NCI-H526 treated with DMSO at 0.1 percent for 48 hours (cell line): ENCODE measurements around the gene PEPD.

ENCODE experiments used
- DNase-seq: peaks from one replicate; lab custom pipeline; 2025; lab: John Stamatoyannopoulos, UW

The PEPD gene

DNA sequence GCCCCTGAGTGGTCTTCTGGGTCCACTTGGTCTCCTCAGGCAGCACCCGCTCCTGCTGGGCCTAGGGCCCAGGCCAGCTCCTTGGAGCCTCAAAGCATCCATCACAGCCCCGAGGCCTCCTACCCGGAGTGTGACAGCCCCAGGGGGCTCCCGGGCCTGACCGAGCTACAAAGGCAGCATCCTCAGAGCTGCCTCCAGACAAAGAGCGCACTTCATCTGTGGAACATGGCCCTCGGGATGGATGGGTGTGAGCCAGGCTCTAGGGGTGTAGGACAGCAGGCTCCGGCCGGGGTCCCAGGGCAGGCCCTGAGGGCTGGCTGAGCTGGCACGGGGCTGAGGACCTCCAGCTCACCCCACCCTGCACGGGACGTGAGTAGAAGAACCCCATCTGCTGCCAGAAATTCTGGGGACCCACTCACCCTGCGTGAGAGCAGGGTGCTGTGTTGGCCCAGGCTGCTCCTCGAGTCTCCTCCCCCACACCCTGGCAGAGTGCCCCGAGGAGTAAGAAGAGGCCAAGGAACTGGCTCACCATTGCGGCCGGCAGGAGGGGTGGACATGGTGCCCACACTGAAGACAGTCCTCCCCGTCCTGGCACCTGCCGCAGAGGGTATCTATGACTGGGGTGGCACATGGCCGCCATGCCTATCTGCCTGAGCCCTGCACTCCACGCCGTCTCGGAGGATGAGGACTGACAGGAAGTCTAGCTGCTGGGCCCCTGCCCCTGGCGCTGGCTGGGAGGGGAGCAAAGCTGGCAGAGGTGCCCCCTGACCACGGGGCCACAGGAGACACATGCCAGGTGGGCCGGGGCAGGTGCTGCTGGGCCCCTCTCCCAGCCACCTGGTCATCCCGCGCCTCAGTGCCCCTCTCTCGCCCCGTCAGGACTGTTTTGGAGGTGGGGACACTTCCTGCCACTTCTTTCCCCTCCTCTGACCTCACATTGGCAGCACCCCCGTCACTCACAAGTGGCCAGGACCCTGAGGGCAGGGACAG is 125.7 kb downstream of the PEPD start:
- DNase-seq: no peak

DNA sequence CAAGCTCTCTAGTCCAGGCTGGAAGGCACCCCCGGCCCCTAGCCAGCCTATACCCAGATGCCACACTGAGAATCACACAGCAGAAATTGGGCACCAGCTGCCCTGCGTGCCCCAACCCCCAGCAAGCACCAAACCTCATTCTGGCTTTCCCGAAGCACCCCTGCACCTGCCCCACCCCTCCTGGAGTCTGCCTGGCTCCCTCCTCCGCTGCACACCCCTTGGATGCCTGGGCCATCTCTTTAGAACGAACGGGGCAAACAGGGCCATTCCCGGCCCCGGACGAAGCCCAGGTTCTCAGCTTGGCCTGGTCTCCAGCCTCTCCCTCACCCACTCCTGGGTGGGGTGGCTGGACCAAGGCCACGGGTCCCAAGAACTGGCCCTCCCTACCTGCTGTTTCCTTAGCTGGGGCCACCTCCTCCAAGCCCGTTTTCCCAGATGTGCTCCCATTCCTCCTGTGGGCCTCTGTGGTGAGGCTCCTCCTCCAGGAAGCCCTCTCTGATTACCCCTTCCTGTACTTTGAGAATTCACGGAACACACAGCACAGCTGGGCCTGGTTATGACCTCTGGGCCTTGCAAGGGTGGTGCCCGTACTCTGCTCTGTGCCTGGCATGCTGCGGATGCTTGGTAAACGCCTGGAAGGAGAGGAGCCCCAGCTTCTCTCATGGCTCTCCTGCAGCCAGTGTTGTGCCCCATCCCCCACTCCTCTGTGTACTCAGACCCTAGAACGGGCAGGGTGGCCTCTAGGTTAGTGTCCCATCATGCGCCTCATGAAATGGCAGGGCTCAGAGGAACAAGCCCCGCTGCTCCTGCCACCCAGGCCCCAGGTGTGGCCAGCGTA is 126.6 kb downstream of the PEPD start:
- DNase-seq: no peak

DNA sequence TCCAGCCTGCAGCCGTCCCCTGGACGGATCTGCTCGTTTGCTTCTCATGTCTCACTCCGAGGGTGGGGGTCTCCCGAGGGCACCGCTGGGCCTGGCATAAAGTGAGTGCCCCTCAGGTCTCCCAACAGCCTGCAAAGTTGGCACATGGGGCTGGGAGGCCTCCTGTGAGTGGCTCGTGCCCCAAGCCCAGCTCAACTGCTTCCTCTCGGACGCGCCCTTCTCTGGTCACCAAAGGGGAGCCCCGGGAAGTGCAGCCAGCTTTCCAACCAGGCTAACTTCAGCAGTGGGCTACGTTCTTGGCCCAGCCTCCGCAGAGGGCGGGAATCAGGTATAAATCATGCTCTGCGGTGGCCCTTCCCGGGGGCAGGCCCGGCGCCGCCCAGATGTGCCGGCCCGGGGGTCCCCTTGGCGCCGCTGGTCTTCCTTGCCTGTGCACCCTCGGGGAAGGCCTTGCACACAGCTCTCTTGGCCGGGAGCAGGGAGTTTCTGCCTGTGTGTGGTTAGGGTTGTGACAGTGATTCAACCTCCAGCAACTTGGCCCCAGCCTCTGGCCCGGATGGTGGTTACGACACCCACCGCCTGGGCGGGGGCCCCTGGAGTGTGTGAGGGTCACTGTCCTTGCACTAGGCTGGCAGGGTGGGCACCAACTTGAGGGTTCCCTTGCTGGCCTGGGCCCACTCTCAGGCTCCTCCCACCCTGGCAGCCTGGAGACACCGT is 127.4 kb downstream of the PEPD start:
- DNase-seq: no peak

DNA sequence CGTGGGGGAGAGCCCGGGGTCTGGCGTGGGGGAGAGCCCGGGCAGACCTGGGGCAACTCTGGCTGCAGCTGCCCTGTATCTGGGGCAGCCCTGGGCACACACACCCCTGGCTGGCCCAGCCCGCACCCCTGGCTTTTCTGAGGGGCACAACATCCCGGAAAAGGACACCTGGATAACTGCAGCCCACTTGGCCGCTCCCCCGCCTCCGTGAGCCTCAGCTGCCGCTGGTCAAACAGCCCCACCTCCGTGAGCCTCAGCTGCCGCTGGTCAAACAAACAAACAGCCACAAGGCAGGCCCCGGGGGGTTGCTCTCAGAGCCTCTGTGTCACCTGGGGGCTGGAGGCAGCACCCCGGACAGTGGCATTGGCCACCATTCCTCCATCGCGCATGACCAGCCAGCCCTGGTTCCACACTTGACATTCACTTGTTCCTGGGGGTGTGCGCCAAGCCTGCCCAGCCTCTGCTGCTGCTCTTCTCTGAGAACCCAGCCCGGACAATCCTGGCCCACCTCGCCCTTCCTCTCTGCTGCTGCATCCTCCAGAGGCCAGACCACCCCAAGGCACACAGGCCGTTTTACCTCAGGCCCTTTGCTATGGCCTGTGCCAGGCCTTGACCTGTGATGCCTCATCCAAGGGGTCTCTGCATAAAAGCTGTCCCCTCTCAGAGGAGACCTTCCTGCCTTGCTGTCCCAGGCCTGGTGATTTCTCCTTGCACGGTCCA is 128.1 kb downstream of the PEPD start:
- DNase-seq: no peak

DNA sequence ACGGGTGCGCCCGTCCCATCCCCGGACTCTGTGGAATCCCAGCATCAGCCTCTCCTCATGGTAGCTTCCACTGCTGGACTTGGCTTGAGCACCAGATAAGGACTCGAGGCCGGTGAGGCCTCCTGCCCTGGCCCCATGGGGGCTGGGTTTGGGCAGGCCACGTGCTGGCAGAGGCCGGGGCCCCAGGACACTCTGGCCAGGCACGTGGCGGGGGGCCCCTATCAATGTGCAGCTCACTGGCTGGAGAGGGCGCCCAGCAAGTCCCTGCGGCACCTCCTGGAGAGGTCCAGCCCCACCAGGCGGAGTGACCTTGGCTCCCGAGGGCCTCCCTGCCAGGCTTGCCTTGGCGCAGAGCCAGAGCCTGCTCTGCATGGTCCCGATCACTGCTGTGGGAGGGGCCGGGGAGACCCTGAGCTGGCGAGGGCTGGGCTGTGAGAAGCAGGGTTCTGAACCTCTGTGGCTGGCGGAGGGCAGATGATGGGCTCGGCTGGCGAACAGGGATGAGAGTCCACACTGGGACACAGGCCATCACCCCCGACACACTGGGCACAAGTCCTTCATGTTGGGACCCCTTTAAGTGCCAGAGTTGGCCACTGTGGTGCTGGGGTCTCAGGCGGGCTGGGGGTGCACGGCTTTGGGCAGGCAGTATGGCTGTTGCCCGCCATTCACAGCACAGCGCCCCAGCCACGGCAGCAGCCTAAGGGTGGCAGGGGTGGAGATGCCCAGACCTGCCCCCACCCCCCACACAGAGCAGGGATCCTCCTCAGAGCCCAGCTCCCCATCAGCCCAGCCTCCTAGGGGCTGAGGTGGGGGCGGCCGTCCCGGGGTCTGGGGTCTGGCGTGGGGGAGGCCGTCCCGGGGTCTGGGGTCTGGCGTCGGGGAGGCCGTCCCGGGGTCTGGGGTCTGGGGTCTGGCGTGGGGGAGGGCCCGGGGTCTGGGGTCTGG is 129.0 kb downstream of the PEPD start:
- no peak for DNase-seq

DNA sequence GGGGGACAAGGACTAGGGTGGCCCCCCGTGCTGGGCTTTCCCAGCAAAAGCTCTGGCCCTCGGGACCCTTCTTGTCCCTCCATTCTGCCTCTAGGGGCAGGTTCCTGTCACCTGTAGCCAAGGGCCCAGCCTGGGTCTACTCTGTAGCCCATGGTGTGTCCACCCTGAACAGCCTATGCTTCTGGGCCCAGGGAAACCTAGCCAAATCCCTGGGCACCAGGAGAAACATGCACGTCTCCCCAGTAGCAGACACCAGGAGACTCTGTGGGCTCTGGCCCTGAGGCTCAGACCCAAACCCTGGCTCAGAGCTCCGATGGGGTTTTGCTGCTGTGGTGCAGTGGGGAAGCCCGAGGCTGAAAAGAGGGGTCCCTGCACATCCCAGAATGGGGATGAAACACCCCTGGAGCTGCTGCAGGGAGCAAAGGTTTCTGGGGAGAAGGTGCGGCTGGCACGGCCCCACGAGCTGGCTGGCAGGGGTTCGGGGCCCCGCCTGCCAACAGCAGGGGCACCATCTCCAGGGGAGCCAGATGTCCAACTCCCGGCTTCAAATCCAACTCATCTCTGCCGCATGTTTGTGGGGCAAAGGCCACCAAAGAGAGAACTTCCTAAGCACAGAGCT is 129.9 kb downstream of the PEPD start:
- DNase-seq: no peak

DNA sequence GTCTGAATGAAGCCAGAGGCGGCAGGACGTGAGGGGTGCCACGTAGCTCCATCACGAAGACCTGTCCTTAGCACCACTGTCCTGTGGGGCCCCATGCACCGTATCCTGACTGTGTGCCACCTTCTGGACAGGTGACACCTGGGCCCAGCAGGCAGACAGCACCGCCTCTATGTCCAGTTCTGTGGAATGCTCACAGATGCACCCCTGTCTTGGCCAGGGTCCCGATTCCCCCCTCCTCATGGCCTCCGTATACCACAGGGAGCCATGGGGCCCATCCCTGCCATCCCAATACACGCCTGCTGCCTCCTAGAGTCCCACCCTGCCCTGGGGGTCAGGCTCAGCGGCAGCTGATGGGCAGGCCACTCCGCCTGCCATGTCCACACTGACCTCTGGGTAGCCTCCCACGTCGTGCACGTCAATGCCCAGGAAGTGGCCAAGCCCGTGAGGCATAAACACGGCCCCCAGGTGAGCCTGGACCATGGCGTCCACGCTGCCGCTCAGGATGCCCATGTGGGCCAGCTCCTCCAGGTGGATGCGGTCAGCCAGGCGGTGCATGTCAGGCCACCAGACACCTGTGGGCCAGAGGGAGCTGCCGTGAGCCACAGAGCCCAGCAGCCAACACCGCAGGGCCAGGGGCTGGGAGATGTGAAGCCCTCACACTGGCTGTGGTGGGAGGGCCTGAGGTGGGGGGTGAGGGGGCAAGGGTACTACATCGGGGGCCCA is 130.5 kb downstream of the PEPD start:
- no peak for DNase-seq

DNA sequence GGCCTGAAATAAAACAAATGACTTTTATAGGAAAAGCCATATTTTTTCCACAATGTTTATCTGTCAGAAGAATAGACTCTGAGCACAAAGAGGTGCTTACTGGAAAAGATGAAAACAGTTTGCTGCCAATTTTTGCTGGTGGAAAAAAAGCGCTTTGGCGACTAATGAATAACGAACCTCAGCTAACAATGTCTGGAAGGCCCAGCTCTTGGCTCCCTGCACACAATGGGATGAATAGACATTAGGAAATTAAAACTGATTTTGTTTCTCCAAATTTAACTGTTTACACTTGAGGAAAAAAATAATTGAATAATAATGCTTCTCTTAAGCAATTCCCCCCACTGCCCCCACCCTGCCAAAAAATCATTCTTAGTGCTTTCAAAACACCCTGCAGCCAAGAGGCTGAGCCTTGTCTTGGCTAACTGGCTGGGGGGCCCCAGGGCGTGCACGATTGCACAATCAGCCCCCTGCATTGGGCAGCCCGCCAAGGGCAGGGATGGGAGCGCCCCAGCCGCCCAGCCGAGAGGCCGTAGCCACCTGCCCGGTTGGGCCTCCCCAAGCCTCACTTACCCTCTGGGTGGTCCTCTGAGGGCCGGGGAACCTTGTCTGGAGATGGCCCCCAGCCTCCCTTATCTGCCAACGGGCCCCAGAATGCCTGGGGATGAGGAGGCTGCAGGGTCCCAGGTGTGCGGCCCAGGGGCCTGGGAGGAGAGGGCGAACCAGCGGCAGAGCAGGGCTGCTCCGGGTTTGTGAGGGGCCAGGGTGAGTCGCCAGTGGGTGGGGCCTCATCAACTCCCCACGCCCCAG is 131.3 kb downstream of the PEPD start:
- no peak for DNase-seq

DNA sequence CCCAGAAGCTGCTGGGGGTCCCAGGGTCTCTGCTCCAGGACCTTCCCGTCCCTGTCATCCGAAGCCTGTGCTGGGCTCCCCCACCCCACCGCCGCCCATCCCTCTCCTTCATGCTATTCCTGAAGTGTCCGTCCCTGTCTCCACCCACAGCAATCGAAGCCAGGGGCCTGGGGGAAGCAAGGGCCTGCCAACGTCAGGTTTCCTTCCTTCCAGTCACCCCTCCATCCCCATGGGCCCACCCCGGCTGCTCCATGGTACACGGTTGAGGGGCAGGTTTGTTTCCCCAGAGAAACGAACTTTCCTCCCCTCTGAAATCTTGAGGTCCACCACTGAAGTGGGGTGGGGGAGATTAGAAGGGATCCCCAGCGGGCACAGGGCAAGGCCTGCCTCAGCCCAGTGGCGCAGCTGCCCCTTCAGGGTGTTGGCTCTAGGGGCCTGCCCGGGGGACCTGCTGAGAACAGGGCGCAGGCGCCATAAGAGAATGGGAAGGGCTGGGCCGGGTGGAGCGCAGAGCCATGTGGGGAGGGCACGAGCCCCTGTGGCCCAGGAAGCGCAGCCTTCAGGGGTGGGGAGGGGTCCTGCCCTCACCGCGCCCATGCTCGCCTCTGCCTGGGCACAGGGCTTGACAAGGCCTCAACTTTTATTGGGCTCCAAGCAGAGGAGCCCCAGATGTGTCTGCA is 132.0 kb downstream of the PEPD start:
- DNase-seq: no peak

DNA sequence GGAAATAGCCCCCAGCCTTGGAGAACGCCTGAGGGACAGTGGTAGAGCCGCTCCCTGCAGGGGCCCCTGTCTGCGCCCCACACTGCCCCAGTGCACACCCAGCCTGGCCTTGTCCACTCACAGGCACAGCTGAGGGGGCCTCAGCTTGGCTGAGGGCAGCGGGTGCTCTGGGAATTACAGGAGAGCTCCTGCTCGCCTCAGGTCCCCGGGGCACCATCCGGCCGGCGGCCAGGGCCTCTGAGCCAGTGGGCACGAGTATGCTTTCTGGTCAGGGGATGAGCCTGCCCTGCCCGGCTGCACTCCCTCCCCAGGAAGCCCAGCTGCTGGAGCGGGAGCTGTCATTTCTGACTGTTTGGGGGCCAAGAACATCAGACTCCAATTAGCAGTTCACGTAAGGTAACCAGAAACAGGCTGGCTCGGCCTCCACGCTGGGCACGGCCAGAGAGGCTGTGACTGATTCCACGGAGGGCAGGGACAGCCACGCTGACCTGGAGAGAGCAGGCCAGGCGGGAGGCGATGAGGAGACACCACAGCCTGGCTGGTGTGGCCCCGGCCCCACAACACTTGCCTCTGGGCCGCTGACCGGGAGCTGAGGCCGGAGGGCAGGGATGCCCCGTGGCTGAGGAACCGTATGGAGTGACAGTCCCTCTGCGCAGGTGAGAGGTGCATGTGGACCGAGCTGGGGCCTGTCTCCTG is 132.7 kb downstream of the PEPD start:
- DNase-seq: no peak

DNA sequence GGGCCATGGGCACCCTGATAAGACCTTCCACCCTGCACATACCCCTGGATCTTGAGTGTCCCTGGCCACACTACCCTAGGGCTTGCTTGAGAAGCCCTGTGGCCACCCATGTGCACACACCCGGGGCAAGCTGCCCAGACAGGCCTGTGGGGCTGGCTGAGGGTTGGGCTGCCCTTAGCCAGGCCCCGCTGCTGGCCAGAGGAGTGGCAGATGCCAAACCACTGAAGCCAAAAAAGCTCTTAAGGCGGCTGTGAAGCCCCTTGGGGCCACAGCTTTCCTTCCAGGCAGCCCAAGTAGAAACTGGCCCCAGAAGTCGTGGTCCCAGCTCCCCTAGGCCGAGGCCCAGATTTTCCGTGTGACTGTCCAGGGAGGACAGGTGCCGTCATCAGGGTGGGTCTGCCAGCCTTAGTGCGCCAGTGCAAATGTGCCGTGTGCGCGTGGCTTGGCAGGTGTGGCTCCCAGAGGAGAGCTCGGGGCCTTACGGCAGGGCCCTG is 133.3 kb downstream of the PEPD start:
- DNase-seq: no peak

DNA sequence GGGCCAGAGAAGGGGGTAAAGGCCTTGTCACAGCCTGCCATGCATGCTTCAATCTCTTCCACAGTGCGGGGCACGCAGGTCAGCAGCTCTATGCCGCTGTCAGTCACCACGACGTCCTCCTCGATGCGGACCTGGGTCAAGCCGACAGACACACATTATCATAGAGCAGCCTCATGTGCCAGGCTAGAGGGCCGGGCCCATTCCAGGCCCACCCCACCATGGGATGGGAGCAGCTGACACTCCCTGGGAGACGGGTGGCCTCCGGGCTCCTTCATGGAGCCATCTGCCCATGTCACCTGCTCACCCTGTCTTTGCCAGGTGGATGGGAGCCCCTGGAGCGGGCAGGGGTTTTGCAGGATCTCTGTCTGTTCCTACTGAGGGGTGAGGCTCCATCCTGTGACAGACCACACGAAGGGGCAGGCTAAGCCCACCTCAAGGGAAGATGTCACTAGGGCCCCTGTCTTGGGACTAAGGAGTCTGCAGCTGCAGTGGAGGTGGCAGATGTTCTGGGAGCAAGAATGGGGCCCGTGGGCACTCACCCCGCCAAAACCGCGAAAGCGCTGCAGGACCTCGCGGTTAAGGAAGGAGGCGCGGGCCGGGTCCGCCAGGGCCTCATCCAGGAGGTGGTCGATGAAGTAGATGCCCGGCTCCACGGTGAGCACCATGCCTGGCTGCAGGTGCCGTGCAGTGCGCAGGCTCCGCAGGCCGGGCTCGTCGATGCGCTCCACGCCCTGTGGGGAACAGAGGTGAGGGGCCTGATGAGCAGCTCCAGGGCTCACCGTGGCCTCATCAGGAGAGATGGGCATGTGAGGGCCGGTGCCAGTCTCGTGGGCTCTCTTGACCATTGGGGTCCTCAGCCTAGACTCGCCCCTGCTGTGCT is 134.0 kb downstream of the PEPD start:
- DNase-seq: no peak

DNA sequence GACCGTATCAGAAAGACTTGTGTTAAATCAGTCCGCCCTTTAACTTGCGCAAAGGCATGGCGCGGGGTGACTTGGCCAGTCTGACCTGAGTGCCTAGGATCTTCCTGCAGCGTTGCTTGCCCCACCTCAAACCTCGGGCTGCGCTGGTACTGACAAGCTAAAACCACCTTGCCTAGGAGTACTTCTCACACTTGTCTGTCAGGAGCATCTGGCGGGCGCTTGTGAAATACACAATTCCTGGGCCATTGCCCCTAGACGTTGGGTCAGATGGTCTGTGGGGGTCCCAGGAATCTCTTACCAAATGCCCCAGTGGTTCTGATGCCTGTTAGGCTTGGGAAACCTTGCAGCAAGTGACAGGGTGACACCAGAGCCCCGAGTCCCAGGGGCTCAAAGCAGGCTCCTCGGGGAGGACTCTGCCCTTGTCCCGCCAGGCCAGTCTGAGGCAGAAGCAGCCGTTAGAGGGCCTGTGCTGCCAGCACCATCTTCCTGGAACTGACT is 135.2 kb downstream of the PEPD start:
- DNase-seq: no peak

DNA sequence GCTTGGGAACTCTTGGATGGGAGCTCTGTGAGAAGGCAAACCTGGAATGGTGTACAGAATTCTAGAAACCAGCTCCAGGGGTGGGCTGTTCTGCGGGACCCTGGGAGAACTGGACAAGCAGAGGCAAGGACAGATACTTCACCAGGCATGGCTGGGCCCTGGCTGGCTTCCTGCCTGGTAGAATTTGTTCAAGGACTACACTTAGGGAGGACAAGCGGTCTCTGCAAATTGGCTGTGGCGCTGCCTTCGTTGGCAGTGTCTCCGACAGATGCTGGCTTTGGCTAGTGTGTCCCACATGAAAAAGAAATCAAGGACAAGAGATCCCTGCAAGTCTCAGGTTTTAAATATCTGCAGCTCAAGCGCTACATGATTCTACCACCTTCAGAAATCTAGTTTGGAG is 135.6 kb downstream of the PEPD start:
- no peak for DNase-seq

DNA sequence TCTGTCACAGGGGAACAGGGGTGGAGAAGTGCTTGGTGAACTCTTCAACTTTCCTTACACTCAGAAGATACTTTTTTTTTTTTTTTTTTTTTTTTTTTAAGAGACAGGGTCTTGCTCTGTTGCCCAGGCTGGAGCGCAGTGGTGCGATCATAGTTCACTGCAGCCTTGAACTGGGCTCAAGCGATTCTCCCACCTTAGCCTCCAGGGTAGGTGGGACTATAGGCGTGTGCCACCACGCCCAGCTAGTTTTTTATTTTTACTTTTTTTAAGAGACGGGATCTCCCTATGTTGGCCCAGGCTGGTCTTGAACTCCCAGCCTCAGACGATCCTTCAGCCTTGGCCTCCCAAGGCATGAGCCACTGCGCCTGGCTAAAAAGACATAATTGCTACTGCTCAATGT is 136.6 kb downstream of the PEPD start:
- DNase-seq: no peak

DNA sequence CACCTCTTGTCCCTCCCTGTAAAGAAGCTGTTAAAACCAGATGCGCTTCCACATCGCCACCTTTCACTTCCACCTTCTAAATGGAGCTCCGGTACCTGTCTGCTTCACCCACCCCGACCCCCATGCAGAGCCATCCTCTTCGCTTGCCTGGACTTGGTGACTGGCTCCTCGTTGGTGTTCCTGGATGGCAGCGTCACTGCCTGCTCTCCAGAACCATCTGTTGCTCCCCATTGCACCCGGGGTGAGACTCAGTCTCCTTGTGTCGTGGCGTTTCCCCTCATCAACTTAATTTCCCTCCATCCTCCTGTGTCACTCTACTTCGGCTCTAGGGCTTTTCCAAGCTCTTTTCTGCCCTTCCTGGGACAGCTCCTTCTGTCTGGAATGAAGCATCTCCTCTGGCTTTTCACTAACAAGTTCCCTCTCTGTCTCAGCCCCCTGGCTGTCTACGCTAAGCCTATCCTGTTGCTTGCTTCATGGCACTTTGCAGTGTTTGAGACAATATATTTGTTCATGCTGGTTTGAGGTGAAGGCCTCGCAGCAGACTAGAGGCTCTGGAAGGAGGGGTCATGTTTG is 137.8 kb downstream of the PEPD start:
- DNase-seq: no peak
